Activated T-helper 9 cell treated with anti-CD3 and anti-CD28 coated beads, Interleukin-2, amount 50 U/mL, for 16 hours (primary cell): Measurements from ENCODE around the gene PDE2A.

Experiments
- DNase-seq: peaks from one replicate; pipeline ENCODE4 v3.0.0-alpha.2; 2020; ENCODE audit warnings: low read depth

The PDE2A gene

DNA sequence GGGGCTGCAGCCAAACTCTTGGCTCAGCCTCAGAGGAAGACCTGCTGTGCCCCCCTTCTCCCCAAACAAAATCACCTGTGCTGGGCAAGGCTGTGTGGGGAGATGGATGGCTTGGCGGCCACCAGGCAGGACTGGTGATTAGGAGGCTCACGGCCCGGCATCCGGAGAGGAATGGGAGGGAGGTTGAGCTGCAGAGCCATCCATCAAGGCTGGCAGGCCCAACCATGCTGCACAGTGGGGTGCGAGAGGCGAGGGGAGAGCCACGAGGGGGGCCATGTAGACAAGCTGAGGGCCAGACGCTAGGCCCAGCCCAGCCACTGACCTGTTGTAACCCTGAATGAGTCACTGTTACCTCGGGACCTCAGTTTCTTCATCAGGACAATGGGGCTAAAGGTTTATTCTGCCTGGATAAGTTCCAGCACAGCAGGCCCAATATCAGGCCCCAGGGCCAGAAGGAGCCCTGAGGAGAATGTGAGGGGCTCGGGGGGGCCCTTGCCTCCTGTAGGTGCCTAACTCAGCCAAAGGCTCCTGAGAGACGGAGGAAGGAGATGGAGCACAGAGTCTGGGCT lies 18.2 kb downstream of the PDE2A start:
- DNase-seq = no peak

DNA sequence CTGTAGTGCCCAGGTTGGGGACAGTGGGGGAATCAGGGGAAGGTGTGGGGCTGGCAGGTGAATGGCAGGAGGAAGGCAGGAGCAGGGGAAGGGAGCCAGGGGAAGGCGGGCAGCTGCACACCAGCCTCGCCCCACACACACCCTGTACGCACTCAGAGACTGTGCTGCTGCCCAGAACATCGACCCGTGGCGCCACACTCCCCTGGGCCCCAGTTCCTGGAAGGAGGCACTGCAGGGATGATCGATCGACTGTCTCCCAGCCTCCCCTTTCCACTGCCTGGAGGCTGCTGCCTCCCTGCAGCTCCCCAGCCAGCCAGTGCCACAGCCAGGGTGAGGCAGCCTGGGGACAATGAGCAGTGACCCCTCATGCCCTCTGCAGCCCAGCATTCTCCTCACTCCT lies 19.2 kb downstream of the PDE2A start:
- DNase-seq = no peak

DNA sequence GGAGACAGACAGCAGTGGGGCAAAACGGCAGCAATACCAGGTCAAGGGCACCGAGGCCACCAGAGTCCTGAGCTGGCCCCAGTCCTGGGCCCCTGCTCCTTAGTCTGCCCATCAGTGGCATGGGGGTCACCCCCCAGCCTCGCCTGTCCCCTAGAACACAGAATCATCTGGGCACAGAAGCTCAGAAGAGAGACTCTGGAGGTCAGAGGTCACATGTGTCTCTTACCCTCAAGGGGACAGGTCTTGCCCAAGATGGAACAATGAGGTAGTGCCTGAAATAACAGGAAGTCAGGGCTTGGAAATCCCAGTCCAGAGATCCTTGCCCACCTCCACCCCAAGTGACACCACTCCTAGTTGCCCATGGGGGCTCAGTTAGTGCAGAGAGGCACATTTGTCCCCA lies 20.6 kb downstream of the PDE2A start:
- no peak for DNase-seq

DNA sequence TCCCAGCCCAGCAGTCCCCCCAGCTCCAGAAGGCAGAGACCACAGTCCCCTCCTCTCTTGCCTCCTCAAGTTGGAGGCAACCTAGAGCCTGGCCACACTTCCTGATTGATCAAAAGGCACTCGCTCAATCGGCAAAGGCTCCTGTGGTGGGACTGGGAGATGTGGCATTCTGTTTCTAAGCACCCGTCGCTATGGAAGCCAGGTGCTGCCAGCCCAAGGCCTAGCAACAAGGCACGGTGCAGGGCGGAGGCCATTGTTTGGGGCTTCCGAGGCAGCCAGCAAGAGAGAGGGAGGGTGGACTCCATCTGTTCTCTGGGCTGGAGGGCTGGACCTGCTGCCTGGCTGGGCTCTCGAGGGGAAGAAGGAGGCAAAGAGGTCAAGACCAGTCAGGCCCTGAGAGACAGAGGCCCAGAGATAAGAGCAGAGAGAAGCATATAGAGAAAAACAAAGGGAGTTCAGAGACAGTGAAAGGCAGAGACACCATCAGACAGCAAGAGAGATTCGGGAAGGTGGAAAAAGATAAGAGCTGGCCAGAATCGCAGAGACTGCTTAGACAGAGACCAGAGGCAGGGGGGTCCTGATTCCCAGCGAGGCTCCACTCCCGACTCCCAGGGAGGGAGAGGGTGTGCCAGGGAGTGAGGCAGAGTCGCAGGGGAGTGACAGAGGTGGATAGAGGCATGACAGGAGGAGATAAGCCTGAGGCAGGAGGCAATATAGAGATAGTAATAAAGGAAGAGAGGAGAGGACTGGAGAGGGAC lies 21.2 kb downstream of the PDE2A start:
- no peak for DNase-seq

DNA sequence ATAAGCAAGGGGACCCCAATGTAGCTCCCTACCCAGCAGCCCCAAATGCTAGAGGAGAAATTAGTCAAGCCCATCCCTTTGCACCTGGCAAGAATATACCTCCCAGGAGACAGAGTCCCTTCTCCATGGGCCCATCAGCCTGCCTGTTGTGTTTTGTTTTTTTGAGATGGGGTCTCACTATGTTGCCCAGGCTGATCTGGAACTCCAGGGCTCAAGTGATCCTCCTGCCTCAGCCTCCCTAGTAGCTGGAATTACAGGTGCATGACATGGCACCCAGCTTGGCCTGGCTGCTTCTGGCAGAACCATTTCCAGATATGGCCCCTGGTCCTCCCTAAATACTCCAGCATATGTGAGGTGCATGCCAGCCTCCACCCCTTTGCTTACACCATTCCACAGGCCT lies 22.1 kb downstream of the PDE2A start:
- no peak for DNase-seq

DNA sequence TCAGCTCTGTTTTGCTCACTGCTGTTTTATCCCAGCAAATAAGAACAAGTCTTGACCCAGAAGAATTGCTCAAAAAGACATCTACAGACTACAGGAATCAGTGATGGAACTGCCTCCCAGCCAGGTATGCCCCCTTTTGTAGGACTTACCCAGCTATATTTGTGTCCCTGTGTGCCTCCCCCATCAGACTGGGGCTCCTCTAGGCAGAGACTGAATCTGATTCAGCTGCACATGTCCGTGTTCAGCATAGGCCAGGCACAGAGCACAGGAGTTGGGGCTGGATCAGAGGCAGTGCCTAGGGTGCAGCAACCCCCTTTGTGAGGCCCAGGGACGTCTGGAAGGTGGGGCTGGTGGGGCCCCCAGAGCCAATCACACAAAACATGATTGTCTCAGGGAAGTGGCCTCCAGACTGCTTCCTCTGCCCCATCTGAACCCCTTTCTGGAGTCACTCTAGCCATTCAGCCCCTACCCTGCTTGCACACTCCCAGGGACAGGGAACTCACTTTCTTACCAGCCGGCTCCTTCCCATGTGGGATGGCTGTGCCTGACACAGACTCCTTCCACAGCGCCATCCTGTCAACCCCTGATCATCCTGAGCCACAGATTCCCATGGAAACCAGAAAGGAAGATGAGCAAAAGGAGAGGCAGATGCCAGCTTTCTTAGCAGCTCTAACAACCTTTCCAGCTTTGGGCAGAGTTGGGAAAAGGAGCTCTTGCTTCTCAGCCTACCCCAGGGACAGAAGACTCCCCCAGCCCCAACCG lies 24.8 kb downstream of the PDE2A start:
- DNase-seq = no peak

DNA sequence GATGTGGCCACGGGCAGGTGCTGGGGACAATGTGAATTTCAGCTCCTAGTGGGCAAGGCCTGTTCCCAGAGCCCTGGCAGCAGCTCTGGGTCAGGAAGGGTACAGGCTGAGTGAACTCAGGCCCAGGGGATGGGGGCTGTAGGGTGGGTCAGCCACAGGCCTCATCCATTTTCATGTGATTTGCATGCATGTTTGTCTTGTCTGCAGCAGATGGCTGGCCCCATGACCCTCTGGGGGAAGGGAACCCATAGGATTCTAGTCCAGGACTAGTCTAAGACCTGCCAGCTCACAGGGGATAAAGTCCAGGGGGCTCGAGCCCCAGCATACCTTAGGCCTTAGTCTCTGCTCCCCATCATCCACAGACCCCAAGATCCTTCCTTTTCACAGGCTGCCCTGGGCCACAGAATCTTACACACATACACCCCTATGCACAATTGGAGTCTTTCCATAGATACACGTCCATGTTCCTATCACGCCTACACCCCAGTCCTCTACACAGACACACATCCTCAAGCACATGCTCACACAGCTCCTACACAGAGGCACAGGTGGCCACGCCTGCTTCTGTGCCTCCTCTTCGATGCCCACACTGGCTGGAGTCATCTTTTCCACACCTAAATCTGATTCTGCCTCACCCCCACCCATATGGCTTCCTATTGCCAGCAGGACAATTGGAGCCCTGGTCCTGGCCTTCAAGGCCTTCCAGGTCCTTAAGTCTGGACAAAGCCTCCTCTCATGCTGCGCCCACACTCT lies 25.7 kb downstream of the PDE2A start:
- DNase-seq = no peak

DNA sequence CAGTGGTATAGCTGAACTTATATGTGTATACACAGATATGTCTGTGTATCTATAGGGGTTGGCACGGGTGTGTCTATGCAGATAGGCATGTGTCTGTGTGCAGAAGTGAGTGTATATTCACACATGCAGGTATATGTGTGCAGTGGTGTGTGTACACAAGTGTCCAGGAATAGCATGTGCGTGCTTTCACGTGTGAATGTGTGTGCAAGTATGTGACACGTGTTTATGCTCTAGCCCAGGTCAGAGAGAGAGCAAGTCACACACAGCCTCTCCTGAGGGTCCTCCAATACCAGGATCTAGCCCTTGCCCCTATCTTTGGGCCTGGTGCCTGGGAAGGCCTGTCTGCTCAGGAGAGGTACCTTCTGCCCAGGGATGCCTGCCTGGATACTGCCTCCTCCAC lies 26.3 kb downstream of the PDE2A start:
- no peak for DNase-seq

DNA sequence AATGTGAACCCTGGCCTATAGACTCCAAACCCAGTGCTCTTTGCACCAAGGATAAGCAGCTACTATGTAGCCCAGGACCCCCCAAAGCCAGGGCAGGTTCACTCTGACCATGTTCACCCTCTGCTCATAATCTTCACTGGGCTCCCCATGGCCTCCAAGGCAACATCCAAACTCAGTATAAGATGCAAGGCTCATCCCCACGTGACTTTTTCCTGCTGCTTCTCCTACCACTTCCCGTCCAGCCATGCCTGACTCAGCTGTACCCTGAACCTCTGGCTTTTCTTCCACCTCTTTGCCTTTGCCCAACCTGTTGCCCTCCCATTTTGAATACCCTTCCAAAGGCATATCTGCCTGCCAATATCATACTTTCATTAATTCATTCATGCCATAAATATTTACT lies 27.8 kb downstream of the PDE2A start:
- DNase-seq = no peak

DNA sequence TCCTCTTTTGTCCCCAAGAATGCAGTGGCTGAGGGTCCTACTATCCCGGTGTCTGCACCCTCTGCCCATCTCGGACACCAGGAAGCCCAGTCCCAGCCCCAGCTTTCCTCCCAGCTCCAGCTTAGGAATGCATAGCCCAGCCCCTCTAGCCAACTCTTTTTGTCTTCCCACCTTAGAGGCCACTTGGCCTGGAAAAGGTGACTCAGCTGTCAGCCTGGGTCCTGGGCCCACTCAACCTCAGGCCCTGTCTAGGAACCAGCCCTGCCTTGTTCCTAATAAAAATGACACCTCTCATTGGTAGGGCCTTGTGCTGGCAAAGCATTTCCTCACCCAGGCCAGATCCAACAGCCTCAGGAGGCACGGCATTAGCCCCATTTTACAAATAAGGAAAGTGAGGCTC lies 28.2 kb downstream of the PDE2A start:
- no peak for DNase-seq

DNA sequence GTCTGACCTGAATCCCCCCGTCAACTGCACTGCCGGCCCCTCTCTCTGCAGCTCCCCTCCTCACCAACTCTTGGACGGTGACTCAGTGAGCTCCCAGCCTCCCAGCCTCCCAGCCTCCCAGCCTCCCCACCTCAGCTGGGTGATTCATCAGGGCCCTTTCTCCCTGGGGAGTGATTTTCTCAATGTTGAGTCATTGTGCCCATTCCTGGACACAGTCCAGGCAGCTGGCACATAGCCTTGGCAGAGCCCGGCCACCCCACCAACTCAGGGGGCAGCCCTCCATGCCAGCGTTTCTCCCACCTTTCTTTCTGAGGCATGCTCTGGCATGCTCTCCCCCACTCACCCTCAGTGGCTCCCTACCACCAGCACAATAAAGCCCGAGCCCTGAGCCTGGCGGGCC lies 30.7 kb downstream of the PDE2A start:
- DNase-seq = no peak

DNA sequence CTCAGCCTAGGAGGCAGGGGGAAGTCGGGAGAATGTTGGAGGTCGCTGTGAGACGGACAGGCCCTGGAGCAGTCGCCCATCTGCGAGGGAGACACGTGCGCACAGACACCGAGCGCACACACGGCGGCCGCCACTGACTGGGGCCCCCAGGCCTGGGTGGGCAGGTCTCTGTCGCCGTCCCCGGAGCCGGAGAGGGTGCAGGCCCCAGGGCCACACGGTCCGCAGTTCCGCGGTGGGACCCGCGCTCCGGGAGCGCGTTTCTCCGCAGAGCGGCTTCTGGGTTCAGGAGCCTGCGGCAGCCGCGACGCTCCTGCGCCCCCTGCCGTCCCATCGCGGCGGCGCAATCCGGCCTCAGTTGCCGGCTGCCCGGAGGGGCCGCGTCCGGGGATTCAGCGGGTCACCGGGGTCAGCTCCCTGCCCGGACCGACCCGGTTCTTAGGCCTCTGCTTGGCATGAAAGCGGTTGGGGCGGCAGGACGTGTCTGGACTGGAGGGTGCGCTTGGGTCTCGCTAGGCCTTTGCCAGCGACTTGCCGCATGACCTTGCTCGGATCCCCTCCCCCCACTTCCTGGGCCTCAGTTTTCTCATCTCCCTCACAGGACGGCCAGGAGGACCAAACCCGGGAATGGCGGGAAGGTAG lies 31.2 kb downstream of the PDE2A start:
- DNase-seq = peak; percentile 48

DNA sequence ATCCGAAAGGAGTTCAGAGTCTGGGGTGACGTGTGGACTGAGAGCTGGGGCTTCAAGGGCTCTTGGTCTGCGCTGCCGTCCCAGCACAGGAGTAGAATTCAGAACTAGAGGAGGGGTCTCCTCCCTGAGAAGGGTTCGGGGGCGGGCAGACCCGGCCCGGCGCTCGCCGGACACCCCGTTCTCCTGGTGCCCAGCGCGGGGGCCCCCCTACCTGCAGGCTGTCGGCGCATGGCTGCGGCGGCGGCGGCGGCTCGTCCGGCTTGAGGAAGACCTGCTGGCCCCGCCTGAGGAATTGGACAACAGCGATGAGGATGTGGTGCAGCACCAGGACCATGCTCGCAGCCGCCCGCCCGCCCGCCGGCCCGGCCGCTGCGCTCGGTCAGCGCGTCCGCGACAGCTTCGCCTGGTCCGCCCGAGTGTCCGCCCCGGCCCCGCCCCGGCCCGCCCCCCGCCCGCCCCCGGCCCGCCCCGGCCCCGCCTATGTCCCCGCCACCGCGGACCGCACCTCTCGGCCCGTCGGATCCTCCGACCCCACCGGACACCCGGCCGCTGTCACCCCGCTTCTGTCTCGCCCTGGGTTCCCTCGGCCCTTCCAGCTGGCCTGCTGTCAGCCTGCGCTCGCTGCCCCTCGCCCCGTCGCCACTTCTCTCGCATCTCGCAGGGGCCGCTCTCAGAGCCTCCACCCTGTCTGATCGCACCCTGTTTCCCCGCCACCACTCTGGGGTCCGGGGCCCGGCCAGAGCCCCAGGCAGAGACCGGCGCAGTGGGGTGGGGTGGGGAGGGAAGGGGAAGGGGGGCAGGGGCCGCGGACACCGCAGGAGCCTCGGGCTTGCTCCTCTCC lies 32.0 kb downstream of the PDE2A start:
- DNase-seq = no peak

DNA sequence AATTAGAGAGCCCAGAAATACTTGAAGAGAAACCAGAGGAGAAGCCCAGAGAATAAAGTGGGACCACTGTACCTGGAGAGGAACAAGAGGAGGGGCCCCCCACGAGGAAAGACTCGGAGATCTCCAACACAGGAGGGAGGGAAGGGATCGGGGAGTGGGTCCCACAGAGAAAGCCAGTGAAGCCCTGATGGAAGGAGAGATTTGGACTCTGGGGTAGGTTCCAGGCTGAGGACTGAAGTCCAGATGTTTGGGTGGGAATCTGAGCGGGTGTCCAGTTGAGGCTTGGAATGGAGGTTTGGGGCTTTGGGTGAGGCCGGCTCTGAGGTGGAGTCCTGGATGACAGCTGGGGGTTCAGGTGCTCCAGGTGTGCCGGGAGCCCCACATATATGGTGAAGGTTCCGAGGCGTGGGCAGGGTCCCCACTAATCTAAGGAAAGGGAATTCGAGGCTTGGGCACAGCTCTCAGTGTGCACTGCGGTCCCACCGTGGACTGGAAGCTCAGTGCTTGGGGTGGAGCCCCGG lies 32.6 kb downstream of the PDE2A start:
- DNase-seq = no peak

DNA sequence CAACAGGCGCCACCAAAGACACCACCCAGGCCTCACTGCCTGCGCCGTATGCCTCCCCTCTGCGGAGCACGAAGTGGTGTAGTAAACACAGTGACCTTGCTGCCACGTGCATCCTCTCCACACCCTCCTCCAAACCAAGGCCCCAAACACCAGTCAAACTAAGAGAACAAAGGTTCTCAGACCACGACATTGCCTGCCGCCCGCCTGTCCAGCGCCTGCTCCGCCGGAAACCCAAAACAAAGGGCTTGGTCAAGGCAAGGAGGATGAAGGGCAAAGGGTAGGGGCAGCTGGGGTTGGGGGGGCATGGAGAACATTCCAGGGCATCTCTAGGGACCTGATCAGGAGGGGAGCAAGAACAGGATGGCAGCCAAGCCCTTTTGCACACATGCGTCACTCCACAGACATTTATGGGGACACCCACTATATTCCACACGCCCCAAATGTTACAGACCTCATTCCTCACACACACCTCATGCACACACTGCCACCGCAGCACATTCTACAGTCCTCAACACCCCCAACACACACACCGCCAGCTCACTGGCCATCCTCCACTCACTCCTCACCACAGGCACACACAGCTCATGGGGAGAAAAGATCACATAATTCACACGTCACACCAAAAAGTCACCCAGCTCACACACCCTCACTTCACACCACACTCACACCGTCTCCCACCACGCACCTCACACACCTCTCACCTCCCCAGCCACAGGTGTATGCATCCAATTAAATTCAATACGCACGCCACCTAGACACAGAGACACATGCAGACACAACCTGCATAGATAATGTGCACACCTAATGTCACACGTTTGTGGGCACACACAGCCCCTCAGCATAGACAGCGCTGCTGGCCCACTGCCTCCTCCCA lies 34.5 kb downstream of the PDE2A start:
- DNase-seq = no peak

DNA sequence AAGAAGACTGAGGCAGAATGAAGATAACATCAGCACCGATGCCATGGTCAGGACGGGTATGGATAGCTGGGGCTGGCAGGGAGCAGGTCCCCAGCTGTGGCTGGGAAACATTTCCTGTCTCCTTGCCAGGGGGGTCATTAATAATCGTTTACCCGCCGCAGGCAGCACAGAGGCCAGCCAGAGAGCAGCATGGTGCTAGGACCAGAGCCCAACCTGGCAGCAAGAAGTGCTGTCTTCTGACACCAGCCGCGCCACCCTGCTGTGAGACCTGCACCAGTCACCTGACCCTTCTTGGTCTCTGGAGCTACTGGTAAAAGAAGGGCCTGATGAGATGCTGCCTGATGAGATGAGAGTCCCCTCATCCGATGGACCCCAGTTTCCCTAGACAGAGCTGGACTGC lies 36.3 kb downstream of the PDE2A start:
- no peak for DNase-seq

DNA sequence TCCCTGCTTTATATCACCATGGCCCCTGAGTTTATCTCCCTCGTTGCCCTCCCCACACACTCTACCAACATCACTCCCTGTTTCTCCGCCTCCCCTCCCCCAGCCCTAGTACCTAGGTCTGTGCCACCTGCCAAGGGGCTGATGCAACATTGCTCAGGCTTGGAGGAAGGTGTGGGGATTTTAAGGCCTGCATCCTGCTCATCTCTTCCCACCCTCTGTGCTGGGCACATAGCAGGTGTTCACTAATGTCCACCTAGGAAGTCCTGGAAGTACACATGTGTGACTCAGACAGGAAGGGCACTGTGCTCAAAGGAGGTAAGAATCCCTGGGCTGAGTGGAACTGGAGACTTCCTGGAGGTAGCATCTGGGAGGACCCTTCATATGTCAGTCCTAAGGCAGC lies 37.0 kb downstream of the PDE2A start:
- no peak for DNase-seq

DNA sequence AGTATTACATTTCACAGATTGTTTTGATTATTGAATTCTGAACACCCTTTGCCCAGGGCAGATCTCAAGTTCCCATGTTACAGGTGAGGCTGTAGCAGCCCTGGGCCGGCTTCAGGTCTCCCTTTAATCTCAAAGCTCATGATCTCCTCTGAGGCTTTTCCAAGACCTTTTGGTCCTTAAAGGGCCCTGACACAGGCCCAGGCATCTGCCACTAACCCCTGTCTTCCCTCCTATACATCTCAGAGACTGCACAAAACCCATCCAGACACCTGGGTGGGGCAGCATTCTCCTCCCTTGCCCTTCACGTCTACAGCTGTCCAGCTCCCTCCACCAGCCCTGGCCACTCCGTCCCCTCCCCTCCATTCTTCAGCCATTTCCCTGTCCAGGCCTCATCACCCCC lies 37.8 kb downstream of the PDE2A start:
- DNase-seq = no peak

DNA sequence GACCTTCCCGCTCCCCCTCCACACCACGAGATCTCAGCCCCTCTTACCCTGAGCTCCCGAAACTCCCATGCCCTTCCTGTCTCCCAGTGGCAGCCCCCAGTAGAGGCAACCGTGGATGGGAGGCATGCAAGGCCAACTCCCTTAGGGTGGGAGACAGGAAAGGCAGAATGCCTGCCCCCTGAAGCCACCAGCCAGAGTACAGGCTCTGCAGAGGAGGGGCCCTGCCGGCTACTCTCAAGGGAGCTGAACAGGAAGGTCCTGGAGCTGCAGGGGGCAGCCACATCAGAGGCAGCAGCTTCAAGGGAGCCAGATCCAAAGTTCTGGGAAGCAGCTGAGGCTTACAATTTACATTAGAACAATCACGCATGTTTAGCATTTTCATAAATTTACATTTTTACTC lies 38.3 kb downstream of the PDE2A start:
- DNase-seq = no peak

DNA sequence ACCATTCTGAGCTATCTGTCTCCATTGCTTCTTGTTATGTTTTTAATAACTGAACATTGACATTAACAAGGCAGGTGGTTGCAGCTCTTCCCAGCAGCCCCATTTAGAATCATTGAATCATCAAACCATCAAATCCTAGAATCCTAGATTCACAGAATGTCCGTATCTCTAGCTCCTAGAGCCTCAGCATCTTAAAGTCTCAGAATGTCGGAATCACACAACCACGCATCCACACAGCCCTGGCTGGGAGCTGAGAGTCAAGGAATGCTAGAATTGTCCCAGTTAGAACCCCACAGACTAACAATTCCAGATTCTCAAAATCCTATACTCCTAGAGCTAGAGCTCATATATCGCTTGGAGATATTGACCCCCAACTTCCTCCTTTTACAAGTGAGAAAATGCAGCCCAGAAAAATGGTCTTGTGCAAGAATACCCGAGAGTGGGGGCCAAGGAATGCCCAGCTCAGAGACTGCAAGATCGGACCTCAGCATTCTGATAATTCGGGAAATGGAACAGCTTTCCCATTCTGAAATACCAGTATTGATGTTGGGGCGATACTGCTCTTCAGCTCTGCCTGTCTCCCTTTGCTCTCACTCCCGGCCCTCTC lies 38.8 kb downstream of the PDE2A start:
- DNase-seq = no peak
